Activated CD4-positive, alpha-beta T cell treated with anti-CD3 and anti-CD28 coated beads for 1 hour (primary cell): ENCODE data around the gene ROBO3.

Experiments used
- DNase-seq: peaks from one replicate; pipeline ENCODE4 v3.0.0-alpha.2; 2020

The ROBO3 gene

GRCh38 chr11:124865181-124865901 is at the start of gene ROBO3:
Gene ROBO3 (plus strand): TSS chr11:124865432. CDS start chr11:124865578, 146 bp downstream.
- DNase-seq = no peak

- no peak for DNase-seq
Observed at GRCh38 chr11:124817036-124817435, 48.2 kb upstream of the ROBO3 start.

GRCh38 chr11:124821995-124822730 is 43.1 kb upstream of the ROBO3 start:
- no peak for DNase-seq

GRCh38 chr11:124823512-124824376 is 41.5 kb upstream of the ROBO3 start:
- DNase-seq = no peak

GRCh38 chr11:124825876-124826275 is 39.4 kb upstream of the ROBO3 start:
- DNase-seq = no peak

- no peak for DNase-seq
Observed at GRCh38 chr11:124829986-124830385, 35.2 kb upstream of the ROBO3 start.

GRCh38 chr11:124830749-124831148 is 34.5 kb upstream of the ROBO3 start:
- no peak for DNase-seq

GRCh38 chr11:124831897-124832296 is 33.3 kb upstream of the ROBO3 start:
- no peak for DNase-seq

- DNase-seq = no peak
Observed at GRCh38 chr11:124832571-124832970, 32.7 kb upstream of the ROBO3 start.

GRCh38 chr11:124834526-124835180 is 30.6 kb upstream of the ROBO3 start:
- no peak for DNase-seq

- DNase-seq = no peak
Observed at GRCh38 chr11:124835918-124836317, 29.3 kb upstream of the ROBO3 start.

GRCh38 chr11:124837491-124837856 is 27.8 kb upstream of the ROBO3 start:
- no peak for DNase-seq

GRCh38 chr11:124838805-124839127 is 26.5 kb upstream of the ROBO3 start:
- no peak for DNase-seq

- no peak for DNase-seq
Observed at GRCh38 chr11:124839128-124839971, 25.9 kb upstream of the ROBO3 start.

- no peak for DNase-seq
Observed at GRCh38 chr11:124839972-124840621, 25.1 kb upstream of the ROBO3 start.

GRCh38 chr11:124840666-124841065 is 24.6 kb upstream of the ROBO3 start:
- DNase-seq = no peak

- no peak for DNase-seq
Observed at GRCh38 chr11:124841201-124841600, 24.0 kb upstream of the ROBO3 start.

- DNase-seq = no peak
Observed at GRCh38 chr11:124841840-124842239, 23.4 kb upstream of the ROBO3 start.

- DNase-seq = no peak
Observed at GRCh38 chr11:124842305-124842704, 22.9 kb upstream of the ROBO3 start.

GRCh38 chr11:124843616-124843910 is 21.7 kb upstream of the ROBO3 start:
- no peak for DNase-seq

- DNase-seq = no peak
Observed at GRCh38 chr11:124844664-124845079, 20.6 kb upstream of the ROBO3 start.
